Brain microvascular endothelial cell (primary cell): ENCODE data around the gene ERP29.
A peak's percentile ranks its signal among the peaks of the same experiment; 100 is the strongest.
"Not testable (repeated sequence)": the region's sequence is repeated elsewhere in the genome, so short reads cannot be mapped to it uniquely, and the experiment has no call there.

ENCODE experiments used
- DNase-seq: peaks from one replicate; pipeline ENCODE4 v3.0.0-alpha.2; 2020
- H3K27ac ChIP-seq: fragments of 250-450 bp; sonication (Bioruptor Pico); 2 replicates; pipeline ENCODE4 v1.5.1; 2020; ENCODE audit warnings: mild to moderate bottlenecking, moderate library complexity
- H3K27me3 ChIP-seq: fragments of 250-450 bp; sonication (Bioruptor Pico); replicated peaks from 2 replicates; pipeline ENCODE4 v1.5.1; 2020; ENCODE audit warnings: mild to moderate bottlenecking
- H3K36me3 ChIP-seq: fragments of 250-450 bp; sonication (Bioruptor Pico); replicated peaks from 2 replicates; pipeline ENCODE4 v1.5.1; 2020; ENCODE audit warnings: mild to moderate bottlenecking
- H3K4me3 ChIP-seq: 2 replicates; pipeline ENCODE4 v1.5.1; 2011; ENCODE audit warnings: low read depth, mild to moderate bottlenecking, control low read depth, low read length, moderate library complexity
- in situ Hi-C: cut with HindIII; loops from 2 replicates; pipeline ENCODE4 v1.10.0; 2017; ENCODE audit warnings: low sequenced_read_pairs, low pct_ligation_motif_present
- TF ChIP-seq, protein P1 (sequence below): IDR thresholded peaks from 2 replicates; pipeline ENCODE4 v1.5.1; 2011; ENCODE audit warnings: low read depth, mild to moderate bottlenecking, moderate library complexity, low read length, control low read depth, inconsistent platforms; ENCODE audit errors: missing control alignments

ERP29 gene

DNA sequence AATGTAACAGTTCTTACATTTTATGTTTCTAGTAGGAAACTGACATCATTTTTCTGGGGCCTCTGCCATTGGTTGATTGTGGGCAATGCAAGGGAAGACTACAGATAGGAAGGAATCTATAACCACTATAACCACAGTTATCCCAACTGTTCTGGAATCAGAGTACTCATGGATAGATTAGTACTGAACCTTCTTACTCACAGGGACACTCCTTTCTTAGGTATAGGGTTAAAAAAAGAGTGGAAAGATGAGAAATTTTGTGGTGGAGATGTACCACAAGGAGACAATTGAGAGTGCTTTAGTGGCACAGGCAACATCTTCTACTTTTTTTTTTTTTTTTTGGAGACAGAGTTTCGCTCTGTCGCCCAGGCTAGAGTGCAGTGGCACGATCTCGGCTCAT, 21.3 kb upstream of the ERP29 start:
- in situ Hi-C loops, result no loop called here
- peak; percentile 43 for DNase-seq
- Histone ChIP-seq H3K4me3 (no peak overlapping the region), H3K36me3 (no peaks in the 10 kb centered on the region), H3K27ac (no peak overlapping the region), H3K27me3 (no peaks in the 10 kb centered on the region)
- TF ChIP-seq, protein P1, sequence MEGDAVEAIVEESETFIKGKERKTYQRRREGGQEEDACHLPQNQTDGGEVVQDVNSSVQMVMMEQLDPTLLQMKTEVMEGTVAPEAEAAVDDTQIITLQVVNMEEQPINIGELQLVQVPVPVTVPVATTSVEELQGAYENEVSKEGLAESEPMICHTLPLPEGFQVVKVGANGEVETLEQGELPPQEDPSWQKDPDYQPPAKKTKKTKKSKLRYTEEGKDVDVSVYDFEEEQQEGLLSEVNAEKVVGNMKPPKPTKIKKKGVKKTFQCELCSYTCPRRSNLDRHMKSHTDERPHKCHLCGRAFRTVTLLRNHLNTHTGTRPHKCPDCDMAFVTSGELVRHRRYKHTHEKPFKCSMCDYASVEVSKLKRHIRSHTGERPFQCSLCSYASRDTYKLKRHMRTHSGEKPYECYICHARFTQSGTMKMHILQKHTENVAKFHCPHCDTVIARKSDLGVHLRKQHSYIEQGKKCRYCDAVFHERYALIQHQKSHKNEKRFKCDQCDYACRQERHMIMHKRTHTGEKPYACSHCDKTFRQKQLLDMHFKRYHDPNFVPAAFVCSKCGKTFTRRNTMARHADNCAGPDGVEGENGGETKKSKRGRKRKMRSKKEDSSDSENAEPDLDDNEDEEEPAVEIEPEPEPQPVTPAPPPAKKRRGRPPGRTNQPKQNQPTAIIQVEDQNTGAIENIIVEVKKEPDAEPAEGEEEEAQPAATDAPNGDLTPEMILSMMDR, result no peak

DNA sequence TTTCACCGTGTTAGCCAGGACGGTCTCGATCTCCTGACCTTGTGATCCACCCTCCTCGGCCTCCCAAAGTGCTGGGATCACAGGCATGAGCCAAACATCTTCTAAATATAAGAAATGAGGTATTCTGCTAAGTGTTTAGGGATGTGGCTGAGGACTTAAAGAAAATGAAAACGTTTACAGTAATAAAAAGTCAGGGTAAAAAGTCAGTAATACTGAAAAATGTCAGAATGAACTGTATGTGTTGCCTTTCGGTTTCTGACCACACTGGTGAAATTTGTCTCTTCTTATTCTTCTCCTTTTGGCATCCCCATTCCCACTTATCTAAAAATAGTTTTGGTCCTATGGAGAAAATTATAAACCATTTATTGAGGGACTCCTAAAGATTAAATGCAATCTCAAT, 20.8 kb upstream of the ERP29 start:
- no peaks in the 10 kb centered on the region for H3K36me3 ChIP-seq
- DNase-seq, result no peak
- TF ChIP-seq, protein P1, result no peak
- H3K27ac ChIP-seq, result no peak overlapping the region
- H3K4me3 ChIP-seq, result no peak overlapping the region
- H3K27me3 ChIP-seq, result no peaks in the 10 kb centered on the region
- in situ Hi-C loops, result no loop called here

- in situ Hi-C loops, result no loop called here
- no peak for DNase-seq
- no peaks in the 10 kb centered on the region for H3K36me3 ChIP-seq
- H3K4me3 ChIP-seq, result no peak overlapping the region
- TF ChIP-seq, protein P1, result no peak
- no peak overlapping the region for H3K27ac ChIP-seq
- no peaks in the 10 kb centered on the region for H3K27me3 ChIP-seq
Observed at GRCh38 chr12:111993292-111994150, 19.7 kb upstream of the ERP29 start.

DNA sequence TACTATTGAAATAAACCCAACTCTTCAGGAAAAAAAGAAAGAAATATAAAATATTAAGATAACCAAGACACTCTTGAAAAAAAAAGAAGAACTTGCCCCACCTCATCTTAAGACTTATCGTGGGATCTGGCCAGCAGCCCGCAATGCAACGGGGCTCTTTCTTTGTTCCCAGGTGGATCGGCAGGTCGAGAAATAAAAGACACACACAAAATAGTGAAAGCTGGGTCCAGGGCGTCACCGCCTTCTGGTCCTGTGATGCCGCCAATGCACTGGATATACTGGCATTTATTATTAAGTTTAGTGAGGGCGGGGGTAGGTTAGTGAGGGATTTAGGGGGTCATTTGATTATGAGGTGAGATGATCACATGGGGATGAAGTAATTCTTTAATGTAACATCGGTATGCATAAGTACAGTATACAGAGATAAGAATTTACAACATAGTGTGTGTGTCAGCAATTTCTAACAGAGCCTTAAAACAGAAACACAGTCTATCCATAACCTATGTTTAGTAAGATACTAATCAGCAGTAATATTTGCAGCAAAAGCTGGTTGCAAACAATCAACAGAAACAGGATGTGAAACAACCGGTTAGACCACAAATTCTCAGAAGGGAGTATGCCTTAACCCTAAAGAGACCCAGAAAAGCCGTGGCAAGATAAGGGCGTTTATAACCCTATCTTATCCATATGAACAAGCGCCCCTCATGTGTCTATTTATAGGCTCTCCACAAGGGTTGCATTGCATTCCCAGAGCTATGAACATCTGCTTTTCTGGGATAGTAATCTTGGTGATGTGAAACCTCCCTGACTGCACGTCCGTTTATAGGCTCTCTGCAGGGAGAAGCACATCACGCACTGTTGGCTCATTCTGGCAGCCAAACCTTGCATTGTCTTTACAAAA, 18.8 kb upstream of the ERP29 start:
- H3K4me3 ChIP-seq, DNase-seq, H3K36me3 ChIP-seq, H3K27me3 ChIP-seq, in situ Hi-C loops, H3K27ac ChIP-seq: not testable (repeated sequence)

GRCh38 chr12:111995782-111996480, 17.3 kb upstream of the ERP29 start:
- TF ChIP-seq, protein P1, result no peak
- Histone ChIP-seq H3K27ac (no peak overlapping the region), H3K4me3 (no peak overlapping the region), H3K36me3 (no peaks in the 10 kb centered on the region), H3K27me3 (no peaks in the 10 kb centered on the region)
- DNase-seq, result no peak
- in situ Hi-C loops, result no loop called here

GRCh38 chr12:111997300-111997699, 15.9 kb upstream of the ERP29 start:
- no peak overlapping the region for H3K4me3 ChIP-seq
- TF ChIP-seq, protein P1, result no peak
- no peak overlapping the region for H3K27ac ChIP-seq
- no peaks in the 10 kb centered on the region for H3K27me3 ChIP-seq
- no peaks in the 10 kb centered on the region for H3K36me3 ChIP-seq
- DNase-seq, result no peak
- in situ Hi-C loops, result no loop called here
